K562 (cell line): ENCODE measurements around the gene TCF12. TPM values are rescaled to one million over a fixed set of nuclear protein-coding genes. Genes with fewer than 3 reads are reported as not detected.

Experiments used
- CBX1 ChIP-seq: sonication (generic); IDR thresholded peaks from 2 replicates; pipeline ENCODE4 v1.6.1; 2016; ENCODE audit warnings: antibody characterized with exemption, low read depth, mild to moderate bottlenecking
- CEBPG ChIP-seq, 3 experiments: fragments of 200-800 bp in 1 of 3; sonication (Bioruptor generic) in 1 of 3; sonication (generic) in 1 of 3; formaldehyde crosslinking in 1 of 3; IDR thresholded peaks in 2 of 3; conservative IDR thresholded peaks in 1 of 3; 2 replicates each; pipeline versions ENCODE4 v1.6.1 to v1.8.0; 2016 to 2022; ENCODE audit warnings: missing compliant biosample characterization in 2 of 3, missing genetic modification characterization in 2 of 3, mild to moderate bottlenecking in 1 of 3, missing genetic modification reagents in 1 of 3
- ELF2 ChIP-seq: fragments of 250-450 bp; sonication (Bioruptor Pico); IDR thresholded peaks from 2 replicates; pipeline ENCODE4 v1.5.0; 2021; ENCODE audit warnings: mild to moderate bottlenecking
- EP300 ChIP-seq: IDR thresholded peaks from 2 replicates; pipeline ENCODE4 v1.6.1; 2012; ENCODE audit warnings: low read length, improper control_type of control experiment
- HDAC8 ChIP-seq: fragments of 450-650 bp; IDR thresholded peaks from 2 replicates; pipeline ENCODE4 v1.6.1; 2016; ENCODE audit warnings: mild to moderate bottlenecking, missing genetic modification characterization, moderate library complexity, missing compliant biosample characterization
- NFE2 ChIP-seq: IDR thresholded peaks from 2 replicates; pipeline ENCODE4 v1.6.1; 2014; ENCODE audit warnings: antibody characterized with exemption, low read depth
- POU5F1 ChIP-seq: fragments of 150-350 bp; IDR thresholded peaks from 2 replicates; pipeline ENCODE4 v1.6.1; 2014; ENCODE audit warnings: borderline replicate concordance, low read length, low read depth, mild to moderate bottlenecking; ENCODE audit not compliant: partially characterized antibody
- SREBF1 ChIP-seq: fragments of 150-350 bp; IDR thresholded peaks from 2 replicates; pipeline ENCODE4 v1.6.1; 2014; ENCODE audit warnings: antibody characterized with exemption, low read depth, low read length, borderline replicate concordance
- TARDBP ChIP-seq: fragments of 450-650 bp; IDR thresholded peaks from 2 replicates; pipeline ENCODE4 v1.6.1; 2016
- ZNF263 ChIP-seq: sonication (generic); formaldehyde crosslinking; IDR thresholded peaks from 2 replicates; pipeline ENCODE4 v1.8.0; 2022; ENCODE audit warnings: mild to moderate bottlenecking, missing genetic modification reagents, borderline replicate concordance
- polyA plus RNA-seq, 8 experiments: library from polyadenylated mRNA; depleted of rRNA in 4 of 8; stranded (reverse) in 5 of 8; unstranded in 3 of 8; fragments of >200 nt; fragmentation: Nextera tagmentation in 2 of 8; fragmentation: Illumina TruSeq in 1 of 8; extraction: Ambion mirVana in 2 of 8; extraction: Trizol in 1 of 8; gene quantifications; 2 replicates each; pipeline versions ENCODE4 v1.2.1 to v1.2.3, GENCODE V29; 2011 to 2014; ENCODE audit warnings: inconsistent platforms in 1 of 8, missing spikeins in 1 of 8
- total RNA-seq, 7 experiments: library from RNA; depleted of rRNA in 6 of 7; stranded (reverse); fragments of >200 nt in 6 of 7; fragmentation: Illumina TruSeq in 2 of 7; extraction: Trizol in 2 of 7; gene quantifications; 2 replicates each; pipeline versions ENCODE4 v1.2.1 to v1.2.3, GENCODE V29; 2011 to 2021; ENCODE audit warnings: low replicate concordance in 1 of 7
- TF ChIP-seq, protein P1 (sequence below): conservative IDR thresholded peaks from 2 replicates; pipeline ENCODE4 v1.6.1; 2011; ENCODE audit warnings: low read depth, mild to moderate bottlenecking, low read length; ENCODE audit not compliant: control insufficient read depth
- TF ChIP-seq, protein P2 (sequence below), 2 experiments: IDR thresholded peaks; 2 replicates each; pipeline ENCODE4 v1.6.1; 2012; ENCODE audit warnings: improper control_type of control experiment in 2 of 2, low read depth in 2 of 2, low read length in 2 of 2, borderline replicate concordance in 1 of 2
- TF ChIP-seq, protein P3 (sequence below): fragments of 200-800 bp; sonication (Bioruptor generic); IDR thresholded peaks from 2 replicates; pipeline ENCODE4 v1.6.1; 2017; ENCODE audit warnings: missing genetic modification characterization, missing compliant biosample characterization
- TF ChIP-seq, protein P4 (sequence below): sonication (generic); formaldehyde crosslinking; IDR thresholded peaks from 2 replicates; pipeline ENCODE4 v1.8.1; 2023; ENCODE audit warnings: mild to moderate bottlenecking, missing genetic modification reagents, moderate library complexity
- TF ChIP-seq, protein P5 (sequence below): fragments of 250-450 bp; sonication (Bioruptor Pico); IDR thresholded peaks from 2 replicates; pipeline ENCODE4 v1.5.0; 2021
- TF ChIP-seq, protein P6 (sequence below): fragments of 250-450 bp; sonication (Bioruptor Pico); IDR thresholded peaks from 2 replicates; pipeline ENCODE4 v1.4.0; 2020; ENCODE audit warnings: borderline replicate concordance

Gene TCF12
- total and polyA plus RNA-seq, 9 of the 15 experiments (the other 6 are each of a cell fraction or from before 2014, with no cell fraction given), result 10.5 to 132 (median 52.9) TPM

DNA sequence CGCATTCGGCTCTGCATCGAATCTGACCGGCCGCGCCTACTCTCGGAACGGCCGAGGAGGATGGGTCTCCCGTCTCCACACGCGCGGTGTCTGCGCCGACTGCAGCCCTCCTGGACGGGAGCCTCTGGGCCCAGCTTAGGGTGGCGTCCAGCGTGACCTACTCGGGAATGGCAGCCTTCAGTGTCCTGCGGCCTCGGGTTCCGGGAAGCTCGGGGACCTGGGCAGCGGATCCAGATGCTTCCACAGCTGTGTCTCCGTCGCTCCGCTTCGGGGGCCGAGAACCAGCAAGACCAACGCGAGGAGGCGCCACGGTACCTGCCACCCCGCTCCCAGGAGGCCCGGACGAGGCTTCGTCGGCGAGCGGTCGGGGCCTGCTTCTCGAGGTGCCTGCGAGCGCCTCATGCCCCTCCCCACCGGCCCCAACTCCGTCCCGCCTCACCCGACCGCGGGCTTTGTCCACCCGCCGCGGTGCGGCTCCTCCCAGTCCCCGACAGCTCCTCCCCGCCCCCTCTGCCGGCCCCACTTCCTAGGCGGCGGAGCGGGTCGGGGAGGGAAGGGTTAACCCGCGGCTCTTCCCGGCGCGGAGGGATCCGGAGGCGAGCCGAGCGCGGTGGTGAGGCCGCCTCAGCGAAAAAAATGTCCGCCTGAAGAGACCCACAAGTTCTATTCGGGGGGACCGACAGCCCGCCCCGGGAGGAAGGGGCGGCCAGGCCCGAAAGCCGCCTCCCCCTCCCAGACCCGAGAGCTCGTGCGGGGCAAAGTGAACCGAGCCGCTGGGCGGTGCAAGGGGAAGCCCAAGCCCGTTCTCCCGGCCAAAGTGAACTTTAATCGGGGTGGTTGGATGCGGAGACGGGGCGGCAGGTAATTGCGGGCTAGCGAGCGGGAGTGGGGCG lies at the start of gene TCF12 (continued):
- TF ChIP-seq, protein P1, sequence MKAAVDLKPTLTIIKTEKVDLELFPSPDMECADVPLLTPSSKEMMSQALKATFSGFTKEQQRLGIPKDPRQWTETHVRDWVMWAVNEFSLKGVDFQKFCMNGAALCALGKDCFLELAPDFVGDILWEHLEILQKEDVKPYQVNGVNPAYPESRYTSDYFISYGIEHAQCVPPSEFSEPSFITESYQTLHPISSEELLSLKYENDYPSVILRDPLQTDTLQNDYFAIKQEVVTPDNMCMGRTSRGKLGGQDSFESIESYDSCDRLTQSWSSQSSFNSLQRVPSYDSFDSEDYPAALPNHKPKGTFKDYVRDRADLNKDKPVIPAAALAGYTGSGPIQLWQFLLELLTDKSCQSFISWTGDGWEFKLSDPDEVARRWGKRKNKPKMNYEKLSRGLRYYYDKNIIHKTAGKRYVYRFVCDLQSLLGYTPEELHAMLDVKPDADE, result 0 out of 2 replicates have a peak, but pooled peaks have one; percentile 5
- TF ChIP-seq, protein P2, sequence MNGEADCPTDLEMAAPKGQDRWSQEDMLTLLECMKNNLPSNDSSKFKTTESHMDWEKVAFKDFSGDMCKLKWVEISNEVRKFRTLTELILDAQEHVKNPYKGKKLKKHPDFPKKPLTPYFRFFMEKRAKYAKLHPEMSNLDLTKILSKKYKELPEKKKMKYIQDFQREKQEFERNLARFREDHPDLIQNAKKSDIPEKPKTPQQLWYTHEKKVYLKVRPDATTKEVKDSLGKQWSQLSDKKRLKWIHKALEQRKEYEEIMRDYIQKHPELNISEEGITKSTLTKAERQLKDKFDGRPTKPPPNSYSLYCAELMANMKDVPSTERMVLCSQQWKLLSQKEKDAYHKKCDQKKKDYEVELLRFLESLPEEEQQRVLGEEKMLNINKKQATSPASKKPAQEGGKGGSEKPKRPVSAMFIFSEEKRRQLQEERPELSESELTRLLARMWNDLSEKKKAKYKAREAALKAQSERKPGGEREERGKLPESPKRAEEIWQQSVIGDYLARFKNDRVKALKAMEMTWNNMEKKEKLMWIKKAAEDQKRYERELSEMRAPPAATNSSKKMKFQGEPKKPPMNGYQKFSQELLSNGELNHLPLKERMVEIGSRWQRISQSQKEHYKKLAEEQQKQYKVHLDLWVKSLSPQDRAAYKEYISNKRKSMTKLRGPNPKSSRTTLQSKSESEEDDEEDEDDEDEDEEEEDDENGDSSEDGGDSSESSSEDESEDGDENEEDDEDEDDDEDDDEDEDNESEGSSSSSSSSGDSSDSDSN (IDR thresholded peaks at IDR 0.05; ENCODE audit: borderline replicate concordance in 1 of 2, low read depth in 2 of 2, low read length in 2 of 2), result peak; percentile 87 to 88
- TF ChIP-seq TARDBP, result 0 out of 2 replicates have a peak, but pooled peaks have one; percentile 66
- TF ChIP-seq NFE2, result no peak; the same call in 1 of the 2 replicates
- no peak; the same call in 1 of the 2 replicates for TF ChIP-seq CEBPG (CRISPR knock-in tag; IDR thresholded peaks at IDR 0.05)
- no peak for TF ChIP-seq CEBPG (tag; conservative IDR thresholded peaks at IDR 0.05 in 1 of 2, IDR thresholded peaks at IDR 0.05 in 1 of 2)
- TF ChIP-seq ZNF263 (CRISPR knock-in tag), result peak; percentile 81
- no peak for TF ChIP-seq HDAC8 (tag)
- peak; percentile 54; the same call in 1 of the 2 replicates for TF ChIP-seq ELF2 (CRISPR knock-in tag)
- TF ChIP-seq EP300, result peak; percentile 49; the same call in 1 of the 2 replicates
- TF ChIP-seq, protein P3, sequence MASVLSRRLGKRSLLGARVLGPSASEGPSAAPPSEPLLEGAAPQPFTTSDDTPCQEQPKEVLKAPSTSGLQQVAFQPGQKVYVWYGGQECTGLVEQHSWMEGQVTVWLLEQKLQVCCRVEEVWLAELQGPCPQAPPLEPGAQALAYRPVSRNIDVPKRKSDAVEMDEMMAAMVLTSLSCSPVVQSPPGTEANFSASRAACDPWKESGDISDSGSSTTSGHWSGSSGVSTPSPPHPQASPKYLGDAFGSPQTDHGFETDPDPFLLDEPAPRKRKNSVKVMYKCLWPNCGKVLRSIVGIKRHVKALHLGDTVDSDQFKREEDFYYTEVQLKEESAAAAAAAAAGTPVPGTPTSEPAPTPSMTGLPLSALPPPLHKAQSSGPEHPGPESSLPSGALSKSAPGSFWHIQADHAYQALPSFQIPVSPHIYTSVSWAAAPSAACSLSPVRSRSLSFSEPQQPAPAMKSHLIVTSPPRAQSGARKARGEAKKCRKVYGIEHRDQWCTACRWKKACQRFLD (CRISPR knock-in tag), result no peak; the same call in 1 of the 2 replicates
- TF ChIP-seq, protein P4, sequence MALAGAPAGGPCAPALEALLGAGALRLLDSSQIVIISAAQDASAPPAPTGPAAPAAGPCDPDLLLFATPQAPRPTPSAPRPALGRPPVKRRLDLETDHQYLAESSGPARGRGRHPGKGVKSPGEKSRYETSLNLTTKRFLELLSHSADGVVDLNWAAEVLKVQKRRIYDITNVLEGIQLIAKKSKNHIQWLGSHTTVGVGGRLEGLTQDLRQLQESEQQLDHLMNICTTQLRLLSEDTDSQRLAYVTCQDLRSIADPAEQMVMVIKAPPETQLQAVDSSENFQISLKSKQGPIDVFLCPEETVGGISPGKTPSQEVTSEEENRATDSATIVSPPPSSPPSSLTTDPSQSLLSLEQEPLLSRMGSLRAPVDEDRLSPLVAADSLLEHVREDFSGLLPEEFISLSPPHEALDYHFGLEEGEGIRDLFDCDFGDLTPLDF, result peak; percentile 69; the same call in 1 of the 2 replicates
- peak; percentile 80; the same call in 1 of the 2 replicates for TF ChIP-seq CBX1
- TF ChIP-seq POU5F1, result no peak
- no peak for TF ChIP-seq SREBF1
- TF ChIP-seq, protein P5, sequence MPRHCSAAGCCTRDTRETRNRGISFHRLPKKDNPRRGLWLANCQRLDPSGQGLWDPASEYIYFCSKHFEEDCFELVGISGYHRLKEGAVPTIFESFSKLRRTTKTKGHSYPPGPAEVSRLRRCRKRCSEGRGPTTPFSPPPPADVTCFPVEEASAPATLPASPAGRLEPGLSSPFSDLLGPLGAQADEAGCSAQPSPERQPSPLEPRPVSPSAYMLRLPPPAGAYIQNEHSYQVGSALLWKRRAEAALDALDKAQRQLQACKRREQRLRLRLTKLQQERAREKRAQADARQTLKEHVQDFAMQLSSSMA (CRISPR knock-in tag), result 0 out of 2 replicates have a peak, but pooled peaks have one; percentile 12
- TF ChIP-seq, protein P6, sequence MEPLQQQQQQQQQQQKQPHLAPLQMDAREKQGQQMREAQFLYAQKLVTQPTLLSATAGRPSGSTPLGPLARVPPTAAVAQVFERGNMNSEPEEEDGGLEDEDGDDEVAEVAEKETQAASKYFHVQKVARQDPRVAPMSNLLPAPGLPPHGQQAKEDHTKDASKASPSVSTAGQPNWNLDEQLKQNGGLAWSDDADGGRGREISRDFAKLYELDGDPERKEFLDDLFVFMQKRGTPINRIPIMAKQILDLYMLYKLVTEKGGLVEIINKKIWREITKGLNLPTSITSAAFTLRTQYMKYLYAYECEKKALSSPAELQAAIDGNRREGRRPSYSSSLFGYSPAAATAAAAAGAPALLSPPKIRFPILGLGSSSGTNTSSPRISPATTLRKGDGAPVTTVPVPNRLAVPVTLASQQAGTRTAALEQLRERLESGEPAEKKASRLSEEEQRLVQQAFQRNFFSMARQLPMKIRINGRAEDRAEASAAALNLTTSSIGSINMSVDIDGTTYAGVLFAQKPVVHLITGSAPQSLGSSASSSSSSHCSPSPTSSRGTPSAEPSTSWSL, result 0 out of 2 replicates have a peak, but pooled peaks have one; percentile 43
